Measurements from ENCODE around the gene C13orf46.

Gene C13orf46

DNA sequence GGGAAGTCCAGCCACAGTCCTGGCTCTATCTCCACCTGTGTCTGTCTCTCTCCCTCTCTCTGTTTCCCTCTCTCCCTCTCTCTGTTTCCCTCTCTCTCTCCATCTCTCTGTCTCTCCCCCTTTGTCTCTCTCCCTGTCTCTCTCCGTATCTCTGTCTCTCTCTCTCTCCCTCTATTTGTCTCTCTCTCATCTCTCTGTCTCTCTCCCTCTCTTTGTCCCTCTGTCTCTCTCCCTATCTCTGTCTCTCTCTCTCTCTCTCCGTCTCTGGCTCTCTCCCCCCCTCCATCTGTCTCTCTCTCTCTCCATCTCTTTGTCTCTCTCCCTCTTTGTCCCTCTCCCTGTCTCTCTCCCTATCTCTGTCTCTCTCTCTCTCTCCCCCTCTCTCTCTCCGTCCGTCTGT is 39.5 kb upstream of the C13orf46 start:
- TF ChIP-seq SPI1 (IDR thresholded peaks at IDR 0.05; ENCODE audit: borderline replicate concordance, low read depth), result no peak
- H3K27me3 ChIP-seq (ENCODE audit: insufficient read depth, poor library complexity, severe bottlenecking), result no peaks in the 10 kb centered on the region

DNA sequence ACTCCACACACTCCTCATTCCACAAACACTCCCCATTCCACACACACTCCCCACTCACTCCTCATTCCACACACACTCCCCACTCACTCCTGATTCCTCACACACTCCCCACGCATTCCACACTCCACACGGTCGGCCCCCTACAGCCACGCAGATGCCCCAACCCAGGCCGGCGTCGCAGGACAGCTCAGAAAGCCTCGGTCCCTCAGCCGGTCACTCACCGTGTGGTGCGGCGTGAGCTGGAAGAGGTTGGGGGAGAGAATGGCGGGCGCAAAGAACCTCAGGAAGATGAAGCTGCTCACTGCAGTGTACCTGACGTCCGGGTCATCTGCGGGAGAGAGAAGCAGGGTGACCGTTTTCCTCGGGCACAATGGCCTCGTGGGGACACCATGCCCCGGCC is 39.0 kb upstream of the C13orf46 start:
- Histone ChIP-seq H3K27ac (replicated peaks) (no peak overlapping the region), H3K4me3 (replicated peaks; ENCODE audit: insufficient read depth, low read length) (no peak overlapping the region)
- no peak for TF ChIP-seq GABPA (IDR thresholded peaks at IDR 0.05; ENCODE audit: low read depth)
- TF ChIP-seq POLR2AphosphoS5 (IDR thresholded peaks at IDR 0.05; ENCODE audit: low read depth), result no peak
- no peak for TF ChIP-seq SPI1 (IDR thresholded peaks at IDR 0.05; ENCODE audit: borderline replicate concordance, low read depth)
- TF ChIP-seq, protein P1, sequence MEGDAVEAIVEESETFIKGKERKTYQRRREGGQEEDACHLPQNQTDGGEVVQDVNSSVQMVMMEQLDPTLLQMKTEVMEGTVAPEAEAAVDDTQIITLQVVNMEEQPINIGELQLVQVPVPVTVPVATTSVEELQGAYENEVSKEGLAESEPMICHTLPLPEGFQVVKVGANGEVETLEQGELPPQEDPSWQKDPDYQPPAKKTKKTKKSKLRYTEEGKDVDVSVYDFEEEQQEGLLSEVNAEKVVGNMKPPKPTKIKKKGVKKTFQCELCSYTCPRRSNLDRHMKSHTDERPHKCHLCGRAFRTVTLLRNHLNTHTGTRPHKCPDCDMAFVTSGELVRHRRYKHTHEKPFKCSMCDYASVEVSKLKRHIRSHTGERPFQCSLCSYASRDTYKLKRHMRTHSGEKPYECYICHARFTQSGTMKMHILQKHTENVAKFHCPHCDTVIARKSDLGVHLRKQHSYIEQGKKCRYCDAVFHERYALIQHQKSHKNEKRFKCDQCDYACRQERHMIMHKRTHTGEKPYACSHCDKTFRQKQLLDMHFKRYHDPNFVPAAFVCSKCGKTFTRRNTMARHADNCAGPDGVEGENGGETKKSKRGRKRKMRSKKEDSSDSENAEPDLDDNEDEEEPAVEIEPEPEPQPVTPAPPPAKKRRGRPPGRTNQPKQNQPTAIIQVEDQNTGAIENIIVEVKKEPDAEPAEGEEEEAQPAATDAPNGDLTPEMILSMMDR (IDR thresholded peaks at IDR 0.05; ENCODE audit: insufficient read depth, low read length), result no peak
- TF ChIP-seq, protein P2, sequence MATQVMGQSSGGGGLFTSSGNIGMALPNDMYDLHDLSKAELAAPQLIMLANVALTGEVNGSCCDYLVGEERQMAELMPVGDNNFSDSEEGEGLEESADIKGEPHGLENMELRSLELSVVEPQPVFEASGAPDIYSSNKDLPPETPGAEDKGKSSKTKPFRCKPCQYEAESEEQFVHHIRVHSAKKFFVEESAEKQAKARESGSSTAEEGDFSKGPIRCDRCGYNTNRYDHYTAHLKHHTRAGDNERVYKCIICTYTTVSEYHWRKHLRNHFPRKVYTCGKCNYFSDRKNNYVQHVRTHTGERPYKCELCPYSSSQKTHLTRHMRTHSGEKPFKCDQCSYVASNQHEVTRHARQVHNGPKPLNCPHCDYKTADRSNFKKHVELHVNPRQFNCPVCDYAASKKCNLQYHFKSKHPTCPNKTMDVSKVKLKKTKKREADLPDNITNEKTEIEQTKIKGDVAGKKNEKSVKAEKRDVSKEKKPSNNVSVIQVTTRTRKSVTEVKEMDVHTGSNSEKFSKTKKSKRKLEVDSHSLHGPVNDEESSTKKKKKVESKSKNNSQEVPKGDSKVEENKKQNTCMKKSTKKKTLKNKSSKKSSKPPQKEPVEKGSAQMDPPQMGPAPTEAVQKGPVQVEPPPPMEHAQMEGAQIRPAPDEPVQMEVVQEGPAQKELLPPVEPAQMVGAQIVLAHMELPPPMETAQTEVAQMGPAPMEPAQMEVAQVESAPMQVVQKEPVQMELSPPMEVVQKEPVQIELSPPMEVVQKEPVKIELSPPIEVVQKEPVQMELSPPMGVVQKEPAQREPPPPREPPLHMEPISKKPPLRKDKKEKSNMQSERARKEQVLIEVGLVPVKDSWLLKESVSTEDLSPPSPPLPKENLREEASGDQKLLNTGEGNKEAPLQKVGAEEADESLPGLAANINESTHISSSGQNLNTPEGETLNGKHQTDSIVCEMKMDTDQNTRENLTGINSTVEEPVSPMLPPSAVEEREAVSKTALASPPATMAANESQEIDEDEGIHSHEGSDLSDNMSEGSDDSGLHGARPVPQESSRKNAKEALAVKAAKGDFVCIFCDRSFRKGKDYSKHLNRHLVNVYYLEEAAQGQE (IDR thresholded peaks at IDR 0.05; ENCODE audit: insufficient replicate concordance, low read depth), result no peak

More for the DNA sequence above, 39.5 kb upstream of the C13orf46 start:
- no peak overlapping the region for H3K27ac ChIP-seq (replicated peaks)
- no peak for DNase-seq (ENCODE audit: low read depth in 1 of 2, low spot score in 1 of 2)
- H3K4me3 ChIP-seq (replicated peaks; ENCODE audit: insufficient read depth, low read length), result no peak overlapping the region

DNA sequence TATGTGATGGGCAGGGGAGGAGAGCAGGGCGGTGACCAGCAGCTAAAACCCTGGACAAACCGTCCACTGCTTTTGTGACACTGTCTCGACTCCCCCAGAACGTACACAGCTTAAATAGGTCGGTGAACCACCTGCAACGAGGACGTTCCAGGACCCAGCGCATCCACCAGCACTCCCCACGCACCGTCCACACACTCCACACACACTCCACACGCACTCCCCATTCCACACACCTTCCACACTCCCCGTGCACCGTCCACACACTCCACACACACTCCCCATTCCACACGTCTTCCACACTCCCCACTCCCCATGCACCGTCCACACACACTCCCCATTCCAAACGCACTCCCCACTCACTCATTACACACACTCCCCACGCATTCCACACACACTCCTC is 38.3 kb upstream of the C13orf46 start:
- TF ChIP-seq, protein P1 (IDR thresholded peaks at IDR 0.05; ENCODE audit: insufficient read depth, low read length), result no peak
- TF ChIP-seq POLR2AphosphoS5 (IDR thresholded peaks at IDR 0.05; ENCODE audit: low read depth) (no peak), SPI1 (IDR thresholded peaks at IDR 0.05; ENCODE audit: borderline replicate concordance, low read depth) (no peak), GABPA (IDR thresholded peaks at IDR 0.05; ENCODE audit: low read depth) (no peak)
- TF ChIP-seq, protein P2 (IDR thresholded peaks at IDR 0.05; ENCODE audit: insufficient replicate concordance, low read depth), result no peak
- DNase-seq (ENCODE audit: low read depth in 1 of 2, low spot score in 1 of 2), result no peak
- no peaks in the 10 kb centered on the region for H3K27me3 ChIP-seq (ENCODE audit: insufficient read depth, poor library complexity, severe bottlenecking)
- H3K4me3 ChIP-seq (replicated peaks; ENCODE audit: insufficient read depth, low read length), result no peak overlapping the region
- no peak overlapping the region for H3K27ac ChIP-seq (replicated peaks)

More for the DNA sequence above, 39.0 kb upstream of the C13orf46 start:
- H3K27me3 ChIP-seq (ENCODE audit: insufficient read depth, poor library complexity, severe bottlenecking), result no peaks in the 10 kb centered on the region
- DNase-seq (ENCODE audit: low read depth in 1 of 2, low spot score in 1 of 2), result no peak

DNA sequence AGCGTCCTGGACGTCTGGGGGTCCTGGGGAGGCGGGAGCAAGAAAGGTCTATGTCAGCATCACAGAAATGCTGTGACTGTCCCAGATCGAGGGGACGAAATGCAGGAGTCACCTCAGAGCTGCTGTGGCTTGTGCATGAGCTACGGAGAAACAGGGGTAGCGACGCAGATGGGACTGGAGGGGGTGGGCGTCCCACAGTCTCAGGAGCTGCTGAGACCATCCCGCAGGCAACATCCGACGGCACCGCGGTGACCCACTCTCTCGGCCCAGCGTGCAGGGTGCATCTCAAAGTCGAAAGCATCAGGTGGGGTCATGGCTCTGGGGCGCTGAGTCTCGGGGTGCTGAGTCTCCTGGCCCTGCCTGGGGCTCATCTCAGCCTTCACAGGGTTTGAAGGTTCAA is 37.4 kb upstream of the C13orf46 start:
- Histone ChIP-seq H3K4me3 (replicated peaks; ENCODE audit: insufficient read depth, low read length) (no peak overlapping the region), H3K27me3 (ENCODE audit: insufficient read depth, poor library complexity, severe bottlenecking) (no peaks in the 10 kb centered on the region), H3K27ac (replicated peaks) (no peak overlapping the region)
- no peak for DNase-seq (ENCODE audit: low read depth in 1 of 2, low spot score in 1 of 2)
- TF ChIP-seq, protein P1 (IDR thresholded peaks at IDR 0.05; ENCODE audit: insufficient read depth, low read length), result no peak
- TF ChIP-seq SPI1 (IDR thresholded peaks at IDR 0.05; ENCODE audit: borderline replicate concordance, low read depth) (no peak), GABPA (IDR thresholded peaks at IDR 0.05; ENCODE audit: low read depth) (no peak)

All from HL-60 (cell line).